GM18868 (cell line): ENCODE data around the gene USF2.

Source experiments
- ATAC-seq: cut with Tn5 transposase; IDR thresholded peaks from one replicate; pipeline ENCODE4 v1.9.1; 2021; ENCODE audit warnings: mild to moderate bottlenecking, moderate library complexity; ENCODE audit not compliant: unreplicated experiment

USF2 gene

DNA sequence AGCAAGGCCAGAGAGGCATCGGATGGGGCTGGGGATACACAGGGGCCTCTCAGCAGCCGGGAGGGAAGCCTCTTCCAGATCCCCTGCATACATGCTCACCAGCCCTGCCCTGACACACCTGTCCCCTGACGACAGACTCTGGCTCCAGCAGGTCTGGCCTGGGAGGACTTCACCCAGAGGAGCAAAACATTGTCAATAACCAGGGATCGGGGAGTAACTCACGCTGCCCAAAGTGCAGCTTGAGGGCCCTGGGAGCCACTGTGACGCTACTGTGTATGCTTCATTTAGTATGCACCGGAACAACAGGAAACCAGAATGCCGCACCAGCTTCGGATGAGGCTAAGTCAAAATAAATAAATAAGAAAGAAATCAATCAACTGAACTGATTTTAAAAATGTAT lies 47.8 kb downstream of the USF2 start:
- ATAC-seq, result no peak

DNA sequence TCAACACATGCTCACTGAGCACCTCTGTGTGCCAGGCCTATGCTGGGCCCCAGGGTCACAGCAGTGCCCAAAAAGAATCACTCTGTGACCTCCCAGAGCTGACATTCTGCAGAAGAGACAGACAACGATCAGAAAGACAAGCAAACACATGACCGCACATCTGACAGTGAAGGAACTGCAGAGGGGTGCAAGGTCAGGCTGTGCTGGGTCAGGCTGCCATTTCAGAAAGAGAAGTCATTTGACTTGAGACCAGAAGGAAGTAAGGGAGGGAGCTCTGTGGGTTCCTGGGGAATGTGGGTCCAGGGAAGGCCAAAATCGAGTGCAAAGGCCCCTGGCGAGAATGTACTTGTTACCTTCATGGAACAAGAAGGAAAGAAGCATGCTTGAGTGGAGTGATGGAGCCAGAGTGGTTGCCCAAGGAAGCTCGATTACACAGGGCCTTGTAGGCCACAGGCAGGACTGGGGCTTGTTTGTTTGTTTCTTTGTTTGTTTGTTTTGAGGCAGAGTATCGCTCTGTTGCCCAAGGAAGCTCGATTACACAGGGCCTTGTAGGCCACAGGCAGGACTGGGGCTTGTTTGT lies 48.8 kb downstream of the USF2 start:
- no peak for ATAC-seq

GRCh38 chr19:35318679-35319448 lies 50.1 kb downstream of the USF2 start:
- ATAC-seq, result no peak

DNA sequence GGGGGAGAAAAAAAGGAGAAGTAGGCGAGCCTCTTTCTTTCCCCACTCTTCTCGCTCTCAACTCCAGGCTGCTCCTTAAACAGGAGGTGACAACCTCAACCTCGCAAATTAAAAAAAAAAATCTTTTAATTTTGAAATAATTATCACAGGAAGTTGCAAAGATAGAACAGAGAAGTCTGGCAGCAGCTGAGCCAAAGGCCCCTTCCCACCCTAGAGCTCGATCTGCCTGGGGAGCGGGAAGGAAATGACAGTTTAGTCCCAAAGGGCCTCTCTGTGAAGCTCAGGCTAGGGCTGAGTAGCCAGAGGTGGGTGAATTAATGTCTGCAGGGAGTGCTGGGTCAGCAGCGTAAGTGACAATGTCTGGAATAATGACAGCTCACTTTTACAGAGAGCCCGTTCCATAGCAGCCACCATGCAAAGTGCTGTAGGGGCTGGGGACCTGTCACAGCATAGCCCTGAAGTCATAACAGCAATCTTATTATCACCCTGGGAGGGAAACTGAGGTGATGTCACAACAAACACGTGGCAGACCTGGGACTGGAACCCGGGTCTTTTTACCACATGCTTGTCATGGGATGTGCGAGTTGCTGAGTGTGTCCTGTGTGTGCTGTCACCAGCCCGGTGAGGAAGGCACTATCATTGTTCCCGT lies 51.4 kb downstream of the USF2 start:
- ATAC-seq, result no peak

DNA sequence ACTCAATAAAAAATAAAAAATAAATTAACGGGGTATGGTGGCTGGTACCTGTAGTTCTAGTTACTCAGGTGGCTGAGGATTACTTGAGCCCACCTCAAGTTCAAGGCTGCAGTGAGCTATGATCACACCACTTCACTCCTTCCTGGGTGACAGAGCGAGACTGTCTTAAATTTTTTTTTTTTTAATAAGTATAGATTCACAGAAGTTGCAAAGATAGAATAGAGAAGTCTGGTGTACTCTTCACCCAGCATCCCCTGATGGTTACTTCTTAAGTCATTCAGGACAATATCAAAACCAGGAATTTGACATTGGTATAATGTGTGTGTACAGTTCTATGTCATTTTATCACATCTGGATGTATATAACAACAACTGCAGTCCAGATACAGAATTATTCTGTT lies 52.5 kb downstream of the USF2 start:
- no peak for ATAC-seq

GRCh38 chr19:35322014-35322413 lies 53.3 kb downstream of the USF2 start:
- no peak for ATAC-seq

DNA sequence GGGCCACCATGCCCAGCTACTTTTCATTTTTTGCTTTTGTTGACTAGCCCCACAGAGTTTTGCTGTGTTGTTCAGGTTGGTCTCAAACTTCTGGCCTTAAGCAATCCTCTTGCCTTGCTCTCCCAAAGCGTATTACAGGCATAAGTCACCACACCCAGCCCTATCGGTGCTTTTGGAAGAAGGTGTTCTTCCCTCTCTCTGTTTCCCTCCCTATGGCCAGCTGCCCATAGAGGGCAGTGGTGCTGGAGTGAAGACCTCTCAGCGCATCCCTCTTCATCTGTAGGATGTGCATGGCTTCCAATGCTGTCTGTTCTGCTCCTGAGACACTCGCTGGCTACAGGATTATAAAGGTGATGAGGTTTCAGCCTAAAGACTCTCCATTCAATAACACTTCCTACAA lies 58.9 kb downstream of the USF2 start:
- no peak for ATAC-seq

DNA sequence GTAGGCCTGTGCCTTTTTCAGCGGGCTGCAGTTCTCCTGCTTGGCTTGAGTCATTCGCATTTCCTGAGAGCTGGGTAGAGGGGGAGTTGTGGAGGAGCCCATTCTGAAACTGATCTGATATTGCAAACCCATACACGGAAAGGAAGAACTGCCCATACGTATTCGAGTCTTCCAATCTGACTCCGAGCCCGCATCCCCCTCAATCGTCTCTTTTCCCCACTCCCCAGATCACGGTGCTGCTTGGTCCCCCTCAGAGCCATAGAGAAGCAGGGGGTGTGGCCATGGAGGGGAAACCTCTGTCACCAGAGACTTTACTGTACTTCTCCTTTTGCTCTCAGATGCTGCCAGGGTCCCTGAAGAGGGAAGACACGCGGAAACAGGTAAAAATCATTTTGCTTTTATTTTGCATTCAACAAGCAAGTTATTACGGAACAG lies 60.1 kb downstream of the USF2 start, which contains the start of gene CD22:
Gene CD22 (plus strand): TSS at position 337 of the 435 bp plus-strand sequence. CDS start 2,854 bp downstream, outside the sequence.
- ATAC-seq, result no peak

DNA sequence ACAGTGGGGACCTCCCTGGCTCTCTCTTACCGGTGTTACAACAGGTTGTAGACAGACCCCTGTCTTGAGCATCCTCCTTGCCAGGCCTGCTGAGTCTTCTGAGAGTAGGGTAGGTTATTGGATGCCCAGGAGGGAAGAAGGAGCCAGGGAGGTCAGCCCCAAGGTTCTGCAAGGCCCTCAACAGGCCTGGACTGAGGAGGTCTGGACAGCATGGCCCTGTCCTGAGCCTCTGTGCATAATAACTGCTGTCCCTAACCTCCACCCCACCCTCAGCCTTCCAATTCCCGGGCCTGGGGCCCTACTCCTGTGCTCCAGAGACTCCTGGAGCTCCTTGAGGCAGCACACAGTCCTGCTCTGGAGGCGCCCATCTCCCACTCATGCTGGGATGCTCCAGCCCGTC lies 60.6 kb downstream of the USF2 start:
- ATAC-seq, result no peak
